HFF-Myc (cell line): ENCODE results near the gene ACTA1.

Source experiments
- DNase-seq: peaks from one replicate; pipeline ENCODE4 v3.0.0-alpha.2; 2011; ENCODE audit warnings: low read depth; ENCODE audit errors: extremely low read depth
- H3K4me3 ChIP-seq: replicated peaks from 2 replicates; pipeline ENCODE4 v1.5.1; 2011; ENCODE audit warnings: low read depth, mild to moderate bottlenecking, control low read depth, low read length
- TF ChIP-seq, protein P1 (sequence below): IDR thresholded peaks from 2 replicates; pipeline ENCODE4 v1.5.1; 2012; ENCODE audit warnings: mild to moderate bottlenecking, low read depth, low read length, control low read depth; ENCODE audit errors: missing control alignments

ACTA1 gene

DNA sequence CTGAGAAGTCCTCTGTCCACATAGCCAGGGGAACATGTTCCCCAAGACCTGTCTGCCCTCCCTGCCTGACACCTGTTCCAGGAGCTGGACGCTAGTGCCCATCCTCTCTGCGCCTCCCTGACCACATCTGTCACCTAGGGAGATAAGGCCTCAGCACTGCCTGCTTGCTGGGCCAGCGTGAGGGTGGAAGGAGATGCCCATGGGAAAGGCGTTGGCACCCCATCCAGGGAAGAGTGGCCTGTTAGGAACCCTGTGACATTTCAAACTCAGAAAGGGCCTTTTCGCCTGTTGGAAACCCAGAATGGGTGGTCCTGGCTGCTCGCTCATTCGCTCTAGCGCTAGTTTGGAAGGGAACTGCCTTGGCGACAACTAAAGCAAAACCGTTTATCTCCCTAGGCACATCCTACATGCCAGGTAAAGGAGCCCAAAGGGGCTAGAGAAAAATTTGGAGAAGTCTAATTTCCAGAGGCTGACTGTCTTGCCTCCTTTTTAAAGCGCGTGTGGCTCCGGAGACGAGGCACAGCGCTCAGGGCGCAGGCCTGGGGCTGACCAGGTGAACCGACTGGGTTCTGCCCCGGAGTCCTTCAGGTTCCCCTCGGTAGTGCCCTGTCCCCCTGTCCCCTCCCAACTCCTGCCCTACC lies 410 bp downstream of the ACTA1 start:
- TF ChIP-seq, protein P1, sequence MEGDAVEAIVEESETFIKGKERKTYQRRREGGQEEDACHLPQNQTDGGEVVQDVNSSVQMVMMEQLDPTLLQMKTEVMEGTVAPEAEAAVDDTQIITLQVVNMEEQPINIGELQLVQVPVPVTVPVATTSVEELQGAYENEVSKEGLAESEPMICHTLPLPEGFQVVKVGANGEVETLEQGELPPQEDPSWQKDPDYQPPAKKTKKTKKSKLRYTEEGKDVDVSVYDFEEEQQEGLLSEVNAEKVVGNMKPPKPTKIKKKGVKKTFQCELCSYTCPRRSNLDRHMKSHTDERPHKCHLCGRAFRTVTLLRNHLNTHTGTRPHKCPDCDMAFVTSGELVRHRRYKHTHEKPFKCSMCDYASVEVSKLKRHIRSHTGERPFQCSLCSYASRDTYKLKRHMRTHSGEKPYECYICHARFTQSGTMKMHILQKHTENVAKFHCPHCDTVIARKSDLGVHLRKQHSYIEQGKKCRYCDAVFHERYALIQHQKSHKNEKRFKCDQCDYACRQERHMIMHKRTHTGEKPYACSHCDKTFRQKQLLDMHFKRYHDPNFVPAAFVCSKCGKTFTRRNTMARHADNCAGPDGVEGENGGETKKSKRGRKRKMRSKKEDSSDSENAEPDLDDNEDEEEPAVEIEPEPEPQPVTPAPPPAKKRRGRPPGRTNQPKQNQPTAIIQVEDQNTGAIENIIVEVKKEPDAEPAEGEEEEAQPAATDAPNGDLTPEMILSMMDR: no peak
- no peak for DNase-seq
- no peak overlapping the region for H3K4me3 ChIP-seq

GRCh38 chr1:229432905-229433304 lies 989 bp downstream of the ACTA1 start:
- TF ChIP-seq, protein P1: no peak
- H3K4me3 ChIP-seq: no peak overlapping the region
- no peak for DNase-seq

DNA sequence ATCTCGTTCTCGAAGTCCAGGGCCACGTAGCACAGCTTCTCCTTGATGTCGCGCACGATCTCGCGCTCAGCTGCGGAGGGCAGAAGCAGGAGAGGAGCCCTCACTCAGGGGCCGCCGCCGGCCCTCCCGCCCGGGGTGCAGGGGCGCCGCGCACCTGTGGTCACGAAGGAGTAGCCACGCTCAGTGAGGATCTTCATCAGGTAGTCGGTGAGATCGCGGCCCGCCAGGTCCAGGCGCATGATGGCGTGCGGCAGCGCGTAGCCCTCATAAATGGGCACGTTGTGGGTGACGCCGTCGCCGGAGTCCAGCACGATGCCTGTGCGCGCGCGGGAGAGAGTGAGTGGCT lies 1.8 kb downstream of the ACTA1 start:
- no peak overlapping the region for H3K4me3 ChIP-seq
- DNase-seq: no peak
- TF ChIP-seq, protein P1: no peak

DNA sequence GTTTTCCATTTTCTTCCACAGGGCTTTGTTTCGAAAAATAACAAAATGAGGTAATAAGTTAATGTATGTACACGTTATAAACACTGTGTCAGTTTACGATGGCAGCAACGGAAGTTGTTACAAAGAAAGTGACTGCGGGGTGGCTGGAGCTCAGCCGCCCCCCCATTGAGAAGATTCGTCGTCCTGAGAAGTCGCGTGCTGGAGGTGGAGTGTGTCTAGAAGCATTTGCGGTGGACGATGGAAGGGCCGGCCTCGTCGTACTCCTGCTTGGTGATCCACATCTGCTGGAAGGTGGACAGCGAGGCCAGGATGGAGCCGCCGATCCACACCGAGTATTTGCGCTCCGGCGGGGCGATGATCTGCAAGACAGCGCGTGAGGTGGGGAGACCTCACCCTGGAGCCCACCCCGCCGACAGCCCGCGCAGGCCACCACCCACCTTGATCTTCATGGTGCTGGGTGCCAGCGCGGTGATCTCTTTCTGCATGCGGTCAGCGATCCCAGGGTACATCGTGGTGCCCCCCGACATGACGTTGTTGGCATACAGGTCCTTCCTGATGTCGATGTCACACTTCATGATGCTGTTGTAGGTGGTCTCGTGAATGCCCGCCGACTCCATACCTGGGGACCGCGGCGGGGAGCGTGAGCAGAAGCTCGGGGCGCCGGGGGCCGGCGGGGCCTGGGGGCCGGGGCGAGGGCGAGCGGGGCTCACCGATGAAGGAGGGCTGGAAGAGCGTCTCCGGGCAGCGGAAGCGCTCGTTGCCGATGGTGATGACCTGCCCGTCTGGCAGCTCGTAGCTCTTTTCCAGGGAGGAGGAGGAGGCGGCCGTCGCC lies 2.4 kb downstream of the ACTA1 start:
- H3K4me3 ChIP-seq: no peak overlapping the region
- DNase-seq: no peak
- TF ChIP-seq, protein P1: no peak

- TF ChIP-seq, protein P1: no peak
- no peak overlapping the region for H3K4me3 ChIP-seq
- no peak for DNase-seq
Measured at GRCh38 chr1:229430761-229431283, 3.1 kb downstream of the ACTA1 start.

DNA sequence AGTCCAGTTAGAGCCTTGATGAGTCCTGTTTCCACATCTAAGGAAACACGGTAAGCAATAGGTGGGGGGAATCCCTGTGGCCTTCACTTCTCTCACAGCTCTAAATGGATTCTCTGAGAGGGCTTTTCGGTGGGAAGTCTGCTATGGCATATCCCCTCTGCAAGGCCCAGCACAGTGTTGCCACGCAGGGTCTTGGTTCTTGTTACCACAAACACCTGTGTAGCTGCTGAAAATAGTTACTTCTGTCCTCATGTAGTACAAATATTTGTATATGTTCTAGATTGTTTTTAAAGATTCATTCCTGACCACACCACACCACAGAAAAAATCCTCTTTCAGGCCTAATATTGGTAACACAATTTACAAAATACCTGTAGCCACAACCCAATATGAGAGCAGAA lies 5.6 kb downstream of the ACTA1 start:
- no peak for DNase-seq
- no peak overlapping the region for H3K4me3 ChIP-seq
- TF ChIP-seq, protein P1: no peak
